Panc1 (cell line): ENCODE data around the gene RFX2. TPM values are rescaled to one million over a fixed set of nuclear protein-coding genes. Genes with fewer than 3 reads are reported as not detected.

Experiments
- ATAC-seq: fragments of 200-7000 bp; cut with Tn5 transposase; 2 replicates; pipeline ENCODE4 v1.9.1; 2020; ENCODE audit warnings: mild to moderate bottlenecking, moderate library complexity
- BruUV-seq: library from RNA; stranded (reverse); fragments of 400-500 nt; replicated peaks from 2 replicates; lab custom pipeline; 2021; lab: Mats Ljungman, UMichigan
- CTCF ChIA-PET: fragments of 300-600 bp; sonication (Branson Sonifier 250); formaldehyde crosslinking; loops from one replicate; lab custom pipeline; 2022; ENCODE audit warnings: antibody characterized with exemption; lab: Charles Lee
- POLR2A ChIA-PET: fragments of 300-600 bp; sonication (Branson Sonifier 250); formaldehyde crosslinking; loops from one replicate; lab custom pipeline; 2022; ENCODE audit warnings: antibody characterized with exemption; lab: Charles Lee
- DNase-seq: peaks from one replicate; pipeline ENCODE4 v3.0.0-alpha.2; 2010; ENCODE audit warnings: low read depth, low spot score
- H3K27ac ChIP-seq: 2 replicates; pipeline ENCODE4 v1.5.1; 2011; ENCODE audit warnings: mild to moderate bottlenecking, low read length, inconsistent platforms
- H3K27me3 ChIP-seq: fragments of 200-500 bp; sonication (Bioruptor generic); 2 replicates; pipeline ENCODE4 v1.6.0; 2014; ENCODE audit warnings: low read length, inconsistent platforms; ENCODE audit not compliant: control insufficient read depth, insufficient read depth
- H3K36me3 ChIP-seq: fragments of 200-500 bp; sonication (Bioruptor generic); 2 replicates; pipeline ENCODE4 v1.5.1; 2014; ENCODE audit warnings: inconsistent platforms, mild to moderate bottlenecking, low read length, moderate library complexity; ENCODE audit not compliant: control insufficient read depth, insufficient read depth
- H3K4me1 ChIP-seq: 2 replicates; pipeline ENCODE4 v1.5.1; 2011; ENCODE audit warnings: inconsistent platforms, mild to moderate bottlenecking, low read length, moderate library complexity; ENCODE audit not compliant: control insufficient read depth, insufficient read depth
- H3K4me3 ChIP-seq, 2 experiments: 2 replicates each; pipeline ENCODE4 v1.5.1; 2011 to 2012; ENCODE audit warnings: low read depth in 2 of 2, low read length in 2 of 2, mild to moderate bottlenecking in 2 of 2, inconsistent platforms in 1 of 2, moderate library complexity in 1 of 2
- H3K9me3 ChIP-seq: fragments of 200-500 bp; sonication (Bioruptor generic); 2 replicates; pipeline ENCODE4 v1.5.1; 2014; ENCODE audit warnings: low read depth, mild to moderate bottlenecking, inconsistent platforms, low read length, moderate library complexity; ENCODE audit not compliant: control insufficient read depth, insufficient read depth
- POLR2AphosphoS5 ChIP-seq: IDR thresholded peaks from 2 replicates; pipeline ENCODE4 v1.6.1; 2012; ENCODE audit warnings: mild to moderate bottlenecking, low read depth, low read length, moderate library complexity
- SIN3A ChIP-seq: IDR thresholded peaks from 2 replicates; pipeline ENCODE4 v1.6.1; 2012; ENCODE audit warnings: low read depth, mild to moderate bottlenecking, low read length, moderate library complexity, borderline replicate concordance; ENCODE audit not compliant: insufficient read depth
- TCF7L2 ChIP-seq: IDR thresholded peaks from 2 replicates; pipeline ENCODE4 v1.6.1; 2011; ENCODE audit warnings: mild to moderate bottlenecking, low read depth, low read length, inconsistent platforms
- in situ Hi-C: cut with HindIII; loops from 2 replicates; pipeline ENCODE4 v1.10.0; 2016; ENCODE audit warnings: low sequenced_read_pairs, low pct_unique_long_range_greater_than_20kb
- intact Hi-C: fragments of 100-400 bp; cut with micrococcal nuclease; formaldehyde crosslinking; loops from one replicate; pipeline ENCODE4 v1.10.0; 2022; ENCODE audit not compliant: unreplicated experiment
- total RNA-seq: library from RNA; stranded (reverse); gene quantifications from one replicate; pipeline ENCODE4 v1.2.1, GENCODE V29; 2021; ENCODE audit not compliant: unreplicated experiment
- TF ChIP-seq, protein P1 (sequence below): fragments of 450-650 bp; IDR thresholded peaks from 2 replicates; pipeline ENCODE4 v1.5.1; 2017; ENCODE audit warnings: mild to moderate bottlenecking
- TF ChIP-seq, protein P2 (sequence below), 2 experiments: IDR thresholded peaks; 2 replicates each; pipeline ENCODE4 v1.6.1; 2011 to 2012; ENCODE audit warnings: low read depth in 2 of 2, control low read depth in 1 of 2, low read length in 1 of 2, mild to moderate bottlenecking in 1 of 2, moderate library complexity in 1 of 2; ENCODE audit not compliant: insufficient read depth in 1 of 2

RFX2 gene
- total RNA-seq, 1 experiment from 2014 or later, result 8.0 TPM

DNA sequence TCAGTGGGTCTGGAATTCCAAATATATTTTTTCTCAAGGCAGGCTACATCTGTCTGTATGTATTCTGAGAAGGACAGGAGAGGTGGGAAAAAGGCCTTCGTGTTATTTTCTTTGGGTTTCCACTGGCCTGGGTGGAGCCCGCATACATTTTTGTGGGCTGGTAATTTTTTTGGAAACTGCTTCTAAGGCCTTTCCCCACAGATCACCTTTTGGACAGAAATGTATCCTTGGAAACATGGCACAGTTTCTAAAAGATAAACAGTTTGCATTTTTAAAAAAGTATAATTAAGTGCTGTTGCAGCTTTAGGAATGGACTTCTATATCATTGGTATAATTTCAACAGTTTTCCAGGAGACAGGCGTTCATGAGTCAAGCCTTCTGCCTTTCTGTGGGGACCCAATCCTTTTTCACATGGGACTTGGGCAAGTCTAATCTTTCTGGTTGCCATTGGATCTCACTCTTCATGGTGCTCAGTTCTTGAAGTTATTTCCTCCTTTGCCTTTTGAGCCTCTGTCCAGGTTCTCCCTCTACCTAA is 8.9 kb downstream of the RFX2 start:
- BruUV-seq, result no TSS peak
- ATAC-seq (no peak), DNase-seq (no peak)
- intact Hi-C loops, result no loop called here
- ChIA-PET CTCF (no interaction called here), POLR2A (no interaction called here)
- in situ Hi-C loops, result no loop called here
- TF ChIP-seq, protein P1, sequence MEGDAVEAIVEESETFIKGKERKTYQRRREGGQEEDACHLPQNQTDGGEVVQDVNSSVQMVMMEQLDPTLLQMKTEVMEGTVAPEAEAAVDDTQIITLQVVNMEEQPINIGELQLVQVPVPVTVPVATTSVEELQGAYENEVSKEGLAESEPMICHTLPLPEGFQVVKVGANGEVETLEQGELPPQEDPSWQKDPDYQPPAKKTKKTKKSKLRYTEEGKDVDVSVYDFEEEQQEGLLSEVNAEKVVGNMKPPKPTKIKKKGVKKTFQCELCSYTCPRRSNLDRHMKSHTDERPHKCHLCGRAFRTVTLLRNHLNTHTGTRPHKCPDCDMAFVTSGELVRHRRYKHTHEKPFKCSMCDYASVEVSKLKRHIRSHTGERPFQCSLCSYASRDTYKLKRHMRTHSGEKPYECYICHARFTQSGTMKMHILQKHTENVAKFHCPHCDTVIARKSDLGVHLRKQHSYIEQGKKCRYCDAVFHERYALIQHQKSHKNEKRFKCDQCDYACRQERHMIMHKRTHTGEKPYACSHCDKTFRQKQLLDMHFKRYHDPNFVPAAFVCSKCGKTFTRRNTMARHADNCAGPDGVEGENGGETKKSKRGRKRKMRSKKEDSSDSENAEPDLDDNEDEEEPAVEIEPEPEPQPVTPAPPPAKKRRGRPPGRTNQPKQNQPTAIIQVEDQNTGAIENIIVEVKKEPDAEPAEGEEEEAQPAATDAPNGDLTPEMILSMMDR, result no peak
- no peak for TF ChIP-seq SIN3A
- no peak for TF ChIP-seq TCF7L2
- TF ChIP-seq POLR2AphosphoS5, result no peak
- TF ChIP-seq, protein P2, sequence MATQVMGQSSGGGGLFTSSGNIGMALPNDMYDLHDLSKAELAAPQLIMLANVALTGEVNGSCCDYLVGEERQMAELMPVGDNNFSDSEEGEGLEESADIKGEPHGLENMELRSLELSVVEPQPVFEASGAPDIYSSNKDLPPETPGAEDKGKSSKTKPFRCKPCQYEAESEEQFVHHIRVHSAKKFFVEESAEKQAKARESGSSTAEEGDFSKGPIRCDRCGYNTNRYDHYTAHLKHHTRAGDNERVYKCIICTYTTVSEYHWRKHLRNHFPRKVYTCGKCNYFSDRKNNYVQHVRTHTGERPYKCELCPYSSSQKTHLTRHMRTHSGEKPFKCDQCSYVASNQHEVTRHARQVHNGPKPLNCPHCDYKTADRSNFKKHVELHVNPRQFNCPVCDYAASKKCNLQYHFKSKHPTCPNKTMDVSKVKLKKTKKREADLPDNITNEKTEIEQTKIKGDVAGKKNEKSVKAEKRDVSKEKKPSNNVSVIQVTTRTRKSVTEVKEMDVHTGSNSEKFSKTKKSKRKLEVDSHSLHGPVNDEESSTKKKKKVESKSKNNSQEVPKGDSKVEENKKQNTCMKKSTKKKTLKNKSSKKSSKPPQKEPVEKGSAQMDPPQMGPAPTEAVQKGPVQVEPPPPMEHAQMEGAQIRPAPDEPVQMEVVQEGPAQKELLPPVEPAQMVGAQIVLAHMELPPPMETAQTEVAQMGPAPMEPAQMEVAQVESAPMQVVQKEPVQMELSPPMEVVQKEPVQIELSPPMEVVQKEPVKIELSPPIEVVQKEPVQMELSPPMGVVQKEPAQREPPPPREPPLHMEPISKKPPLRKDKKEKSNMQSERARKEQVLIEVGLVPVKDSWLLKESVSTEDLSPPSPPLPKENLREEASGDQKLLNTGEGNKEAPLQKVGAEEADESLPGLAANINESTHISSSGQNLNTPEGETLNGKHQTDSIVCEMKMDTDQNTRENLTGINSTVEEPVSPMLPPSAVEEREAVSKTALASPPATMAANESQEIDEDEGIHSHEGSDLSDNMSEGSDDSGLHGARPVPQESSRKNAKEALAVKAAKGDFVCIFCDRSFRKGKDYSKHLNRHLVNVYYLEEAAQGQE (IDR thresholded peaks at IDR 0.05; ENCODE audit: insufficient read depth in 1 of 2, low read depth in 2 of 2, low read length in 1 of 2), result no peak
- H3K4me1 ChIP-seq, result no peaks in the 10 kb centered on the region
- H3K4me3 ChIP-seq, result no peak overlapping the region
- H3K27ac ChIP-seq, result no peak overlapping the region
- no peaks in the 10 kb centered on the region for H3K36me3 ChIP-seq
- no peaks in the 10 kb centered on the region for H3K27me3 ChIP-seq
- no peaks in the 10 kb centered on the region for H3K9me3 ChIP-seq

DNA sequence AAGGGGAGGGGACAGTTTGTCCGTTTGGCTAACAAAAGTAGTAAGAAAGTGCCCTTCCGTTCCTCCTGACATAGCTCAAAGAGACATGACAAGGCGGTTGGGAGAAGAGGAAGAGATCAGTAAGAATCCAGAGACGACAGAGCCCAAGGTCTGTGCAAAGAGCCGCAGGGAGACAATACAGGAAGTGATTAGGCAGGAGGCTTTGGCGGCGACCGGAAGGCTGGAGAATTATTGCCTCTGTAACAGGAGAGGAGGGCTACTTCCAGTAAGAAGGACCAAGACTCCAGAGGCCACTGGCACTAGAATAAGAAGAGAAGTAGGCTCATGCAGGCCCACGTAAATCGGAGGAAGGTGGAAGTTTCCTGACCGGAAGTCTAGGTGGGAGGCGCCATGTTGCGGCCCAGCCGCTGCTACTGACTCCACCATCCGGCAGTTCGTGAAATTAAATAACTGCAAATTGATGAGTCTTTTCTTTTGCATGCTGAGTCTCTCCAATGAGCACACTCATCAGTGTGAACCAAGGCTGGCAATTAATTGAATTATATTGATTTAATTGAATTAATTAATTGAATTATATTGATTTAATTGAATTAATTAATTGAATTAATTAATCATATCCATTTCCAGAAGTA is 9.9 kb downstream of the RFX2 start:
- no peak for DNase-seq
- ChIA-PET POLR2A (no interaction called here), CTCF (no interaction called here)
- TF ChIP-seq POLR2AphosphoS5 (no peak), SIN3A (no peak), TCF7L2 (no peak)
- TF ChIP-seq, protein P2 (IDR thresholded peaks at IDR 0.05; ENCODE audit: insufficient read depth in 1 of 2, low read depth in 2 of 2, low read length in 1 of 2), result no peak
- Histone ChIP-seq H3K9me3 (no peaks in the 10 kb centered on the region), H3K36me3 (no peaks in the 10 kb centered on the region), H3K4me1 (no peaks in the 10 kb centered on the region), H3K4me3 (no peak overlapping the region), H3K27ac (no peak overlapping the region), H3K27me3 (no peaks in the 10 kb centered on the region)
- BruUV-seq, result no TSS peak
- in situ Hi-C loops, result no loop called here
- no peak for ATAC-seq
- intact Hi-C loops, result no loop called here
